Naive B cell (primary cell): Measurements from ENCODE around the gene PTPRF. TPM values are rescaled to one million over a fixed set of nuclear protein-coding genes. Genes with fewer than 3 reads are reported as not detected.

ENCODE experiments used
- ATAC-seq, 2 donors: fragments of 150-1000 bp; cut with Tn5 transposase; 2 replicates each; pipeline ENCODE4 v1.10.0; 2021; ENCODE audit warnings: low read depth in 2 of 2, mild to moderate bottlenecking in 2 of 2, moderate library complexity in 2 of 2
- DNase-seq: peaks from one replicate; pipeline ENCODE4 v3.0.0; 2022
- H3K27ac Mint-ChIP-seq, 6 donors: one replicate each; pipeline ENCODE4 v1.8.0; 2020 to 2022; ENCODE audit warnings: mild to moderate bottlenecking in 6 of 6, mixed read lengths in 6 of 6, moderate library complexity in 5 of 6, inconsistent platforms in 2 of 6
- H3K27me3 Mint-ChIP-seq, 3 donors: one replicate each; pipeline ENCODE4 v1.8.0; 2021 to 2022; ENCODE audit warnings: mixed read lengths in 3 of 3, mild to moderate bottlenecking in 1 of 3
- H3K36me3 Mint-ChIP-seq, 2 donors: one replicate each; pipeline ENCODE4 v1.8.0; 2020 to 2022; ENCODE audit warnings: mixed read lengths in 2 of 2, inconsistent platforms in 1 of 2, mild to moderate bottlenecking in 1 of 2
- H3K4me1 Mint-ChIP-seq, 3 donors: one replicate each; pipeline ENCODE4 v1.8.0; 2020 to 2022; ENCODE audit warnings: mixed read lengths in 3 of 3, inconsistent platforms in 1 of 3, mild to moderate bottlenecking in 1 of 3, moderate library complexity in 1 of 3
- H3K4me3 Mint-ChIP-seq, 8 donors: one replicate each; pipeline ENCODE4 v1.8.0; 2020 to 2022; ENCODE audit warnings: mild to moderate bottlenecking in 8 of 8, mixed read lengths in 8 of 8, moderate library complexity in 8 of 8, inconsistent platforms in 2 of 8
- H3K9me3 Mint-ChIP-seq, 7 donors: one replicate each; pipeline ENCODE4 v1.8.0; 2020 to 2022; ENCODE audit warnings: mixed read lengths in 7 of 7, mild to moderate bottlenecking in 5 of 7, inconsistent platforms in 2 of 7, moderate library complexity in 1 of 7
- polyA plus RNA-seq, 6 donors: library from polyadenylated mRNA; unstranded; fragments of 300-500 nt; fragmentation: Illumina TruSeq; gene quantifications; one replicate each; pipeline ENCODE4 v1.2.3, GENCODE V29; 2021; ENCODE audit warnings: low read depth in 6 of 6

The PTPRF gene
- polyA plus RNA-seq, 6 donors from 2014 or later = 0.19 to 2.3 TPM; not detected in 4

DNA sequence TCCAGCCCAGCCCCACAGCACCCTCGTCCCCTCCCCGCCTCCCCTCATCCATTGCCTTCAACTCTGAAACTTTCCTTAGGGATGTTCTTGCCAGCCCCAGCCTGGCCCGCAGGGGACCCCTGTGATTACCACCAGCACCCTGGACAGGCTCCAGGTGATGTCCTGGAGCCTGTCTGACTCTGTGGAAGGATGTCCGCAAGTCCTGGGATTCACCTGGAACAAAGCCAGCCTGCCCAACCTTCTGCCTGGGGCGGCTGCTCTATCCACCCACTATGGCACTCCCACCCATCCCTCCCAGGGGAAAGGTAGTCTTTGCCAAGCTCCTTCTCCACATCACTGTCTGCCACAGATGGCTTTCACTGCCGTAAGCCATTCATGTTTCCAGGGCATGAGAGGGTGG, 24.4 kb upstream of the PTPRF start:
- no peak for ATAC-seq
- Mint-ChIP-seq H3K36me3 (peaks cover 0 to 1% of the 10 kb centered on the region in 2 donors), H3K27me3 (peaks cover under 1 to 38% (median 28%) of the 10 kb centered on the region in 3 donors), H3K4me3 (no peak overlapping the region), H3K4me1 (peaks cover 0 to 4% (median 0%) of the 10 kb centered on the region in 3 donors), H3K27ac (no peak overlapping the region), H3K9me3 (peaks cover 0 to 3% (median under 1%) of the 10 kb centered on the region in 7 donors)
- DNase-seq = no peak

- Mint-ChIP-seq H3K9me3 (peaks cover 0 to 10% (median 4%) of the 10 kb centered on the region in 7 donors), H3K27ac (peak overlapping the region in 1 of 6 donors; percentile 74), H3K27me3 (peaks cover 7 to 38% (median 36%) of the 10 kb centered on the region in 3 donors), H3K36me3 (peaks cover 0 to 4% of the 10 kb centered on the region in 2 donors), H3K4me1 (peaks cover 0 to 4% (median 0%) of the 10 kb centered on the region in 3 donors), H3K4me3 (no peak overlapping the region)
- no peak for ATAC-seq
- no peak for DNase-seq
Observed at GRCh38 chr1:43507296-43508295, 23.1 kb upstream of the PTPRF start.

- no peak overlapping the region for H3K27ac Mint-ChIP-seq
- H3K9me3 Mint-ChIP-seq = peaks cover 0 to 10% (median 4%) of the 10 kb centered on the region in 7 donors
- ATAC-seq (no peak), DNase-seq (no peak)
- no peak overlapping the region for H3K4me3 Mint-ChIP-seq
- peaks cover 8 to 49% (median 40%) of the 10 kb centered on the region in 3 donors for H3K27me3 Mint-ChIP-seq
- peaks cover 0 to 4% of the 10 kb centered on the region in 2 donors for H3K36me3 Mint-ChIP-seq
- peaks cover 0 to 4% (median 0%) of the 10 kb centered on the region in 3 donors for H3K4me1 Mint-ChIP-seq
Observed at GRCh38 chr1:43509007-43509739, 21.5 kb upstream of the PTPRF start.

DNA sequence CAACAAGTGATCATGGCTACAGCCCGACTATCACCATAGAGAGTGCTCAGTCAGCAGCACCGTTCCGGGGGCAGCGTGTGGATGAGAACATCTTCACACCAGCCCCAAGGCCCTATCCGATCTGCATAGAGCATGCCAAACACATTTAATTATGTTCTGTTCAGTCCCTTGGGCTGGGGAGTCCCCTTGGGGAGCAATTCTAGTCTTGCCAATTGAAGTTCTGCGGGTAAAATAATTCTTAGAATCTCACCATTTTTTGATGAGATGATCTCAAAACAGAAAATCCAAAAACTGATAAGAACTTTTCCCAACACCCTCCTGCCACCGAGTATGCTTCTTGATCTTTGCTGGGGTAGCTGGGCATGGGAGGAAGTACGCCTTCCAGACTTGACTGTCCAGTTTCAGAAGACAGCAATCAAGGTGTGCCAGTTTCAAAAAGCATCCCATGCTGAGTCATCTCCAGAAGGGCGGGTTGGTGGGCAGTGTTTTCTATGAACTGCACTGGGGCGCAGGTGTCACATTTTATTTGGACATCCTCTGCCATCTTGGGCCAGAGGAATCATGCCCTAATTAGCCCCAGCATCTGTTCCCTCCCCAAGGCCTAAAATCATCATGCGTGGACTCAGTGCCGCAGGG, 20.8 kb upstream of the PTPRF start:
- Mint-ChIP-seq H3K4me1 (peaks cover 0 to 4% (median 0%) of the 10 kb centered on the region in 3 donors), H3K9me3 (peaks cover 0 to 10% (median 4%) of the 10 kb centered on the region in 7 donors), H3K27ac (no peak overlapping the region), H3K36me3 (peaks cover 0 to 4% of the 10 kb centered on the region in 2 donors), H3K27me3 (peaks cover 15 to 54% (median 47%) of the 10 kb centered on the region in 3 donors), H3K4me3 (no peak overlapping the region)
- ATAC-seq (no peak), DNase-seq (no peak)

DNA sequence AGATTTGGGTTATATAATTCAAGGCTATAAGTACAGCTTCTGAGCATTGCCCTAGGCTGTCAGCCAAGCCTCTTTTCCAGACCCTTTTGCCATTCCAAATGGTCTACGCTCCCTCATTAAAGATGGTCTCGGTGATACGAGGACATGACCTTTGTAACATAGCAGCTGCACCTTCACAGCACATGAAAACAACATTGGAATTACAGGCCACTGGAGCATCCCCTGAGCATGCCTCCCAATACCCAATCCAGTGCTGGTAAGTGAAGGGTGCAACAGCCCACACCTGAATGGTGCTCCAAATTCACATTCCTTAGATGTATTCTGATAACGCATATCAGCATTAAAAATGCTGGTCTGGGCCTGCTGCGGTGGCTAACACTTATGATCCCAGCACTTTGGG, 20.1 kb upstream of the PTPRF start:
- Mint-ChIP-seq H3K27me3 (peaks cover 19 to 58% (median 53%) of the 10 kb centered on the region in 3 donors), H3K36me3 (peaks cover 0 to 4% of the 10 kb centered on the region in 2 donors), H3K4me3 (no peak overlapping the region), H3K4me1 (peaks cover 0 to 4% (median 0%) of the 10 kb centered on the region in 3 donors), H3K9me3 (peaks cover 0 to 10% (median 4%) of the 10 kb centered on the region in 7 donors), H3K27ac (no peak overlapping the region)
- ATAC-seq = no peak
- DNase-seq = no peak

DNA sequence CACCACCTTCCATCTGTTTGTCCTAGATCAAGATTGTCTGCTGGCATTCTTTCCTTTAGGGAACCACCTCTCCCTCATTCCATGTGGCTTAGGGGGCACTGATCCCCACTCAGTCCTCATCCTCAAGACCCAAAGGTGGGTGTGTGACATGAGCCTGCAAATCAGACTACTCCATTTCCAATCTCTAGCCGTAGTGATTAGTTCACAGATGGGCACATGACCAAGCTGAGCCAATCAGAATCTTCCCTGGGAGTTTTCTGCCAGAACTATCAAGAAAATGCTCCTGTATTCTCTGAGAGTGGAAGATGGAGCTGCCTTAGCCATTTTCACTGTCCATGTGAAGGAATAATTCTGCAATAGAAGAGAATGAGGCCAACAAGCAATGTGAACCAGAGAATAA, 19.3 kb upstream of the PTPRF start:
- Mint-ChIP-seq H3K27ac (no peak overlapping the region), H3K9me3 (peaks cover 0 to 10% (median 4%) of the 10 kb centered on the region in 7 donors), H3K36me3 (peaks cover 0 to 4% of the 10 kb centered on the region in 2 donors), H3K4me3 (peak overlapping the region in 1 of 8 donors; percentile 48), H3K4me1 (no peaks in the 10 kb centered on the region), H3K27me3 (peaks cover 19 to 52% (median 48%) of the 10 kb centered on the region in 3 donors)
- DNase-seq = no peak
- ATAC-seq = no peak

DNA sequence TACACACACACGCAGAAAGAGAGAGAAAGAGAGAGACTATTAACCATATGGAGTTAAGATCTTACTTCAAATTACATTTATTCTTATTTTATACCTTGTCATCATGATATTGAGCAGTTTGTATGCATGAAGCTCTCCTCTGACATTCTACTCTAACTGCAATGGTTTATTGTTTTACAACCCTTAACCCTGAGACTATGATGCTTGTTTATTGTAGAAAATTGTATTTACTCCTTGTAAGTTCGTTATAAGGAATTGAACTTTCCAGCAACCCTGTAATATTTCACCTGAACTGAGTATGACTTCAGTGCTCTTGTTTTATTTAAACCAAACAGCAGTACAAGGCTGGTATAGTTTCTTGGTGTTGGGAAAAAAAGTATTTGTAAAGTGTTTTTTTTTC, 18.6 kb upstream of the PTPRF start:
- Mint-ChIP-seq H3K27ac (no peak overlapping the region), H3K4me1 (no peaks in the 10 kb centered on the region), H3K4me3 (no peak overlapping the region), H3K36me3 (peaks cover 0 to 4% of the 10 kb centered on the region in 2 donors), H3K27me3 (peaks cover 19 to 51% (median 47%) of the 10 kb centered on the region in 3 donors), H3K9me3 (peaks cover 0 to 10% (median 4%) of the 10 kb centered on the region in 7 donors)
- ATAC-seq (no peak), DNase-seq (no peak)

GRCh38 chr1:43512681-43513080, 18.0 kb upstream of the PTPRF start:
- H3K36me3 Mint-ChIP-seq = peaks cover 0 to 4% of the 10 kb centered on the region in 2 donors
- H3K27ac Mint-ChIP-seq = no peak overlapping the region
- no peak for ATAC-seq

DNA sequence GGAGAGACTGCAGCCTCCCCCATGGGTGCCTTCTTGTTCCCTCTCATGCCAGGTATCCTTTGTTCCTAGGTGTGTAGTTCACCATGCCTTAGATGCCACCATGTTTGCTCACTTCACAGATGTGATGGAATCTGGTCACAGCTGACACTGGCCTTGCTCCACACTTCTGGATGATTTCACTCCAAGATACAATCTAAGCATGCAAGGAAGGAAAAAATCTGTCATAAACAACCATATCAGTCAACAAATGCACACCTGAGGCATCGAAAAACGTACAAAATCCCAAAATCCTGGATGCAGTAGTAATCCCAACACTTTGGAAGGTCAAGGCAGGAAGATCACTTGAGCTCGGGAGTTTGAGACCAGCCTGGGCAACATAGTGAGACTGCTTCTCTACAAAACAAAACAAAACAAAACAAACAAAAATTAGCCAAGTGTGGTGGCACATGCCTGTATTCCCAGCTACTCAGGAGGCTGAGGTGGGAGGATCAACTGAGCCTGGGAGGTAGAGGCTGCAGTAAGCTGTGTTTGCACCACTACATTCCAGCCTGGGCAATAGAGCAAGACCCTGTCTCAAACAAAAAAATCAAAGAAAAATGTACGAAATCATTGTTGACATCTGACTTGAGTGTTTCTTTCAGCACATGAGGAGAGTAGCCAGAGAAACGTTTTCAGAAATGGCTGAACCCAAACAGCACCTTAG, 17.1 kb upstream of the PTPRF start:
- no peak for ATAC-seq
- H3K4me3 Mint-ChIP-seq = no peak overlapping the region
- no peak for DNase-seq
- no peaks in the 10 kb centered on the region for H3K4me1 Mint-ChIP-seq
- peaks cover 0 to 10% (median 4%) of the 10 kb centered on the region in 7 donors for H3K9me3 Mint-ChIP-seq
- H3K36me3 Mint-ChIP-seq = peaks cover 0 to 4% of the 10 kb centered on the region in 2 donors
- H3K27me3 Mint-ChIP-seq = peaks cover 19 to 38% (median 34%) of the 10 kb centered on the region in 3 donors
- H3K27ac Mint-ChIP-seq = no peak overlapping the region

More at GRCh38 chr1:43512681-43513080, 18.0 kb upstream of the PTPRF start:
- DNase-seq = no peak
- Mint-ChIP-seq H3K9me3 (peaks cover 0 to 10% (median 4%) of the 10 kb centered on the region in 7 donors), H3K27me3 (peaks cover 19 to 48% (median 42%) of the 10 kb centered on the region in 3 donors), H3K4me3 (no peak overlapping the region), H3K4me1 (no peaks in the 10 kb centered on the region)

- ATAC-seq (no peak), DNase-seq (no peak)
- H3K9me3 Mint-ChIP-seq = no peaks in the 10 kb centered on the region
- no peaks in the 10 kb centered on the region for H3K4me1 Mint-ChIP-seq
- H3K4me3 Mint-ChIP-seq = no peak overlapping the region
- no peaks in the 10 kb centered on the region for H3K36me3 Mint-ChIP-seq
- no peak overlapping the region for H3K27ac Mint-ChIP-seq
- H3K27me3 Mint-ChIP-seq = peaks cover 46 to 77% (median 61%) of the 10 kb centered on the region in 3 donors
Observed at GRCh38 chr1:43518935-43519686, 11.6 kb upstream of the PTPRF start.

DNA sequence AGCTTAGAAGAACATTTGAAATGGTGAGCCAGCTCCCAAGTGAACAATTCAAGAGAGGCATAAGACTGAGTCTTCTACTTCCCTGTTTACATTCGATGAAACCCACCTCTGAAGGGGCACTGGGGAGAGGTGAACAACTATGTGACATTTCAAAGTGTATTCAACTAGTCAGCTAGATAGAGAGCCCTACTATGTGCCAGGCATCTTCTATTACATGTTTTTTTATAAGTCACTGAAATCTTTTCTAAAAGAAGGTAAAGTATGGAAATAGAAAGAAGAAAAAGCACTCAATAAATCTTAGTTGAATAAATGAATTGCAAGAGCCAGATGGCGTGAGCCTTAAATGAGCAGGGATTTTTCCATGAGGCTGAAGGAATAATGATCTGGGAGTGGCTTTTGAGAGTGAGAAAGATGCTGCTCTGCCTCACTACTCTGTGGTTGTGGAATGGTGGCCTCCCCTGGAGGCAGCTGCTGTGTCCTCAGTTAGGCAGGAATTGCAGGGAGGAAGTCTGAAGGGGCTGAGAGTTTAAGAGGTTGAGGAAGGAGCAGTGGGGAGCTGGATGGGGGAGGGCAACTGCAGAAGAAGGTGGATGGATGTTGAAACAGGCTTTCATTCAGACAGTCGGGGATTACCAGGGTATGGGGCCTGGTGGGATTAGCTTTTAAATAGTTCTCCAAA, 10.4 kb upstream of the PTPRF start:
- DNase-seq (no peak), ATAC-seq (no peak)
- Mint-ChIP-seq H3K27me3 (peaks cover 41 to 77% (median 63%) of the 10 kb centered on the region in 3 donors), H3K4me1 (no peaks in the 10 kb centered on the region), H3K36me3 (no peaks in the 10 kb centered on the region), H3K4me3 (no peak overlapping the region), H3K27ac (no peak overlapping the region), H3K9me3 (no peaks in the 10 kb centered on the region)
